ENCODE data around the gene SQSTM1.

- TF ChIP-seq, protein P1, sequence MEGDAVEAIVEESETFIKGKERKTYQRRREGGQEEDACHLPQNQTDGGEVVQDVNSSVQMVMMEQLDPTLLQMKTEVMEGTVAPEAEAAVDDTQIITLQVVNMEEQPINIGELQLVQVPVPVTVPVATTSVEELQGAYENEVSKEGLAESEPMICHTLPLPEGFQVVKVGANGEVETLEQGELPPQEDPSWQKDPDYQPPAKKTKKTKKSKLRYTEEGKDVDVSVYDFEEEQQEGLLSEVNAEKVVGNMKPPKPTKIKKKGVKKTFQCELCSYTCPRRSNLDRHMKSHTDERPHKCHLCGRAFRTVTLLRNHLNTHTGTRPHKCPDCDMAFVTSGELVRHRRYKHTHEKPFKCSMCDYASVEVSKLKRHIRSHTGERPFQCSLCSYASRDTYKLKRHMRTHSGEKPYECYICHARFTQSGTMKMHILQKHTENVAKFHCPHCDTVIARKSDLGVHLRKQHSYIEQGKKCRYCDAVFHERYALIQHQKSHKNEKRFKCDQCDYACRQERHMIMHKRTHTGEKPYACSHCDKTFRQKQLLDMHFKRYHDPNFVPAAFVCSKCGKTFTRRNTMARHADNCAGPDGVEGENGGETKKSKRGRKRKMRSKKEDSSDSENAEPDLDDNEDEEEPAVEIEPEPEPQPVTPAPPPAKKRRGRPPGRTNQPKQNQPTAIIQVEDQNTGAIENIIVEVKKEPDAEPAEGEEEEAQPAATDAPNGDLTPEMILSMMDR (IDR thresholded peaks at IDR 0.05), result no peak
- TF ChIP-seq POLR2A (IDR thresholded peaks at IDR 0.05), result no peak
Observed at GRCh38 chr5:179786861-179787260, 33.8 kb upstream of the SQSTM1 start.

Measured in adrenal gland (tissue), 5 donors.